Fibroblast of lung (primary cell): ENCODE measurements around the gene ESPN. TPM values are rescaled to one million over a fixed set of nuclear protein-coding genes. Genes with fewer than 3 reads are reported as not detected.
"Not testable (repeated sequence)": the region's sequence is repeated elsewhere in the genome, so short reads cannot be mapped to it uniquely, and the experiment has no call there.

ENCODE experiments used
- DNase-seq, 2 donors: peaks; one replicate each; pipeline versions ENCODE4 v3.0.0 to v3.0.0-alpha.2; 2010; ENCODE audit warnings: low read depth in 2 of 2
- H2AFZ ChIP-seq: 2 replicates; pipeline ENCODE4 v1.5.1; 2012; ENCODE audit warnings: low read length, control low read depth, inconsistent platforms
- H3K27ac ChIP-seq: 2 replicates; pipeline ENCODE4 v1.5.1; 2011; ENCODE audit warnings: low read length, control low read depth; ENCODE audit not compliant: insufficient read depth
- H3K27me3 ChIP-seq: 2 replicates; pipeline ENCODE4 v1.5.1; 2011; ENCODE audit warnings: mild to moderate bottlenecking, low read length; ENCODE audit not compliant: control insufficient read depth, insufficient read depth
- H3K36me3 ChIP-seq: 2 replicates; pipeline ENCODE4 v1.5.1; 2011; ENCODE audit warnings: low read length; ENCODE audit not compliant: control insufficient read depth, insufficient read depth
- H3K4me1 ChIP-seq: 2 replicates; pipeline ENCODE4 v1.5.1; 2011; ENCODE audit warnings: low read length; ENCODE audit not compliant: control insufficient read depth, insufficient read depth; ENCODE audit errors: extremely low read depth
- H3K4me2 ChIP-seq: 2 replicates; pipeline ENCODE4 v1.5.1; 2011; ENCODE audit warnings: low read length, control low read depth; ENCODE audit not compliant: insufficient read depth; ENCODE audit errors: extremely low read depth
- H3K4me3 ChIP-seq, 4 experiments: fragments of 200-600 bp in 1 of 4; sonication (generic) in 1 of 4; replicated peaks in 1 of 4; 2 replicates each; pipeline ENCODE4 v1.5.1; 2011 to 2016; ENCODE audit warnings: low read length in 4 of 4, low read depth in 3 of 4, mild to moderate bottlenecking in 3 of 4, control low read depth in 2 of 4, inconsistent platforms in 1 of 4, mixed read lengths in 1 of 4; ENCODE audit not compliant: insufficient read depth in 1 of 4; ENCODE audit errors: control extremely low read depth in 1 of 4
- H3K79me2 ChIP-seq: 2 replicates; pipeline ENCODE4 v1.5.1; 2012; ENCODE audit warnings: mild to moderate bottlenecking, low read length, inconsistent platforms; ENCODE audit not compliant: control insufficient read depth, insufficient read depth
- H3K9ac ChIP-seq: 2 replicates; pipeline ENCODE4 v1.5.1; 2011; ENCODE audit warnings: mild to moderate bottlenecking, low read length, control low read depth; ENCODE audit not compliant: insufficient read depth
- H3K9me3 ChIP-seq: 2 replicates; pipeline ENCODE4 v1.5.1; 2012; ENCODE audit warnings: low read depth, low read length; ENCODE audit not compliant: control insufficient read depth, insufficient read depth
- H4K20me1 ChIP-seq: 2 replicates; pipeline ENCODE4 v1.5.1; 2011; ENCODE audit warnings: low read length; ENCODE audit not compliant: control insufficient read depth, insufficient read depth; ENCODE audit errors: extremely low read depth
- CTCF ChIP-seq, 2 donors: IDR thresholded peaks in 1 of 2; conservative IDR thresholded peaks in 1 of 2; 1 replicate in 1 of 2; 2 replicates in 1 of 2; pipeline ENCODE4 v1.5.1; 2011 to 2012; ENCODE audit warnings: low read length in 2 of 2, control low read depth in 1 of 2, inconsistent platforms in 1 of 2, low read depth in 1 of 2, mild to moderate bottlenecking in 1 of 2
- EZH2 ChIP-seq: IDR thresholded peaks from 2 replicates; pipeline ENCODE4 v1.5.1; 2012; ENCODE audit warnings: low read length, control low read depth, mild to moderate bottlenecking; ENCODE audit errors: missing control alignments
- polyA plus RNA-seq, 2 donors: library from polyadenylated mRNA; depleted of rRNA in 1 of 2; stranded (reverse) in 1 of 2; unstranded in 1 of 2; fragments of >200 nt; gene quantifications; 2 replicates each; pipeline ENCODE4 v1.2.1, GENCODE V29; 2011 to 2012; ENCODE audit warnings: missing spikeins in 1 of 2
- total RNA-seq: library from RNA; depleted of rRNA; stranded (reverse); fragments of >200 nt; gene quantifications from 2 replicates; pipeline ENCODE4 v1.2.1, GENCODE V29; 2014

ESPN gene
- total and polyA plus RNA-seq, 2 donors (not counting 1 experiment from before 2014, with no cell fraction given) = not detected

DNA sequence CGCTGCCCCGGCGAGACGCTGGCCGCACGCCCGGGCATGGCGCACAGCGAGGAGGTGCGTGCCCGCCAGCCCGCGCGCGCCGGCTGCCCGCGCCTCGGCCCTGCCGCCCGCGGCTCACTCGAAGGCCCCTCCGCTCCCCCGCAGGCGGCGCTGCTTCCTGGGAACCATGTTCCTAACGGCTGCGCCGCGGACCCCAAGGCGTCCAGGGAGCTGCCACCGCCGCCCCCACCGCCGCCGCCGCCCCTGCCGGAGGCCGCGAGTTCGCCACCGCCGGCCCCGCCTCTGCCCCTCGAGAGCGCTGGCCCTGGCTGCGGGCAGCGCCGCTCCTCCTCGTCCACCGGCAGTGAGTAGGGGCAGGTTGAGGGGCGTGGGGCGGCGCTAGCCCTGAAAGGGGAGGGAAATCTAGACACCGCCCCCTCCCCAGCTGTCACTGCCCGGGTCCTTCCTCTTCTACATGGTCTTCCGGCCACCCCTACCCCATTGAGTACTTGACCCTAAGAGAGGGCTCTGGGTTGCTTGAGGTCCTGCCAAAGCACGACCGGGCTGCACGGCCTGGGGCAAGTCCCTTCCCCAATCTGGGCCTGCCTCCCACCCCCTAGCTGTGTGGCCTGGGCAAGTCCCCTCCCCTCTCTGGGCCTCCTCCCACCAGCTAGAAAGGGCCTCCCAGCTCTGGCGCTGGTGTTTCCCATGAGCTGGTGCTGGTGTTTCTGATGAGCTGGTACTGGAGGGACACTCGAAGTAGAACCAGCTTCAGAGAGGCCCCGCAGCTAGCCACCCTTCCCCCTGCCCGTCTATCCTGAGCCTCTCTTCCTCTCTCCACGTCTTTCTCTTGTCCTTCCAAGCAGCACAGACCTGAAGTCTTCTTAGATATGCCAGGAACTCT lies 24.4 kb downstream of the ESPN start:
- Histone ChIP-seq H3K4me3 (no peak overlapping the region), H3K9me3 (no peaks in the 10 kb centered on the region), H3K27ac (no peak overlapping the region), H3K4me1 (no peaks in the 10 kb centered on the region), H3K4me2 (peak overlapping the region; percentile 35), H4K20me1 (no peaks in the 10 kb centered on the region), H3K27me3 (peaks cover 35% of the 10 kb centered on the region), H3K79me2 (no peaks in the 10 kb centered on the region), H3K36me3 (no peaks in the 10 kb centered on the region), H2AFZ (no peak overlapping the region), H3K9ac (no peak overlapping the region)
- TF ChIP-seq CTCF (conservative IDR thresholded peaks at IDR 0.05 in 1 of 2, IDR thresholded peaks at IDR 0.05 in 1 of 2; ENCODE audit: low read depth in 1 of 2, low read length in 2 of 2) (no peak), EZH2 (peak; percentile 84)
- DNase-seq = peak in 1 of 2 donors; percentile 14

DNA sequence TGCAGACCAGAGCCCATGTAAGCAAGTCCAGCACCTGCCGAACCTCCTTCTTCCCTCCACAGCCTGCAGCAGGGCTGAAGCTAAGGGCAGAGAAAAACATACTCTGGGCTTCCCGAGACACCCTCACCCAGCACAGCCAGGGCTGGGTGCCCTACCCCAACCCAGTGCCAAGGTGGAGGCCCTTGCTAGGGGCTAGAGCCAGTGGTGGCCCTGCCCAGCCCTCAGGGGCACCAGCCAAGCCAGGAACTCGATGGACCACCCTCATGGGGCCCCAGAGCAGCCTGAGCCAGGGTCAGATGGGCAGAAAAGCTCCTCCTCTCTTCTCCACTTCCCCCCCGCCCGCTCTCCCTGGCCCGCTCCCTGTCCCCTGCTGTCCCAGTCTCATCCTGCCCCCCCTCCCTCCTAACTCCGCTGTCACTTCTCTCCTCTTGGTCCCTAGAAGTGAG lies 25.5 kb downstream of the ESPN start:
- no peak for DNase-seq
- Histone ChIP-seq H3K79me2 (no peaks in the 10 kb centered on the region), H3K9ac (no peak overlapping the region), H3K4me1 (no peaks in the 10 kb centered on the region), H3K27me3 (peaks cover 41% of the 10 kb centered on the region), H2AFZ (no peak overlapping the region), H3K9me3 (no peaks in the 10 kb centered on the region), H3K4me3 (no peak overlapping the region), H4K20me1 (no peaks in the 10 kb centered on the region), H3K27ac (no peak overlapping the region), H3K4me2 (no peak overlapping the region), H3K36me3 (no peaks in the 10 kb centered on the region)
- no peak for TF ChIP-seq EZH2
- TF ChIP-seq CTCF (conservative IDR thresholded peaks at IDR 0.05 in 1 of 2, IDR thresholded peaks at IDR 0.05 in 1 of 2; ENCODE audit: low read depth in 1 of 2, low read length in 2 of 2) = no peak

GRCh38 chr1:6450486-6450885 lies 25.9 kb downstream of the ESPN start:
- H3K4me3 ChIP-seq, H3K9me3 ChIP-seq, H3K9ac ChIP-seq, H2AFZ ChIP-seq, H3K79me2 ChIP-seq, H4K20me1 ChIP-seq, DNase-seq, H3K4me2 ChIP-seq, H3K4me1 ChIP-seq, H3K36me3 ChIP-seq, H3K27ac ChIP-seq: not testable (repeated sequence)
- peaks cover 45% of the 10 kb centered on the region for H3K27me3 ChIP-seq
